ENCODE results near the gene ELK4. TPM values are rescaled to one million over a fixed set of nuclear protein-coding genes. Genes with fewer than 3 reads are reported as not detected.

Gene ELK4
- total RNA-seq, 6 experiments from 2014 or later: 15.1 to 39.2 (median 26.9) TPM

DNA sequence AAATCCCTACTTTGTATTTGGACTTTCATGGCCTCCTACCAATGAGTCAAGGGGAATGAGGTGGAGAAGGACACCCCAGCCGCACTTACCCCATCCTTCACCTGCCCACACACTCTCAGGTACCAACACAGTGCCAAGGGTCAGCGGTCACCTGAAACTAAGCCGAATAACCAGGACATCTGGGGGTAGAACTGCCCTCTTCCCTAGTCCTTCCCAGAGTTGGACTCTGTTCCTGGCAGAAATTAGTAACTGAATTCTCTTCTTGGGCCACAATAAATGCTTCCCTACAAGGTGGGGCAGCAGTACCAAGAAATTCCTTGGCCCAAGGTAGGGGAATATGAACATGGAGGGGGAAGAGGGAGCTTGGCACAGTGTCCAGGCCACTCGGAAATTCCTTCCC lies 41.2 kb upstream of the ELK4 start:
- intact Hi-C loops (cut with DNase I): loop anchor here in 1 of 2 donors (5.0 kb wide), 1 partner anchor 34 kb away; no protein-coding TSS in a partner anchor
- WGBS (ENCODE audit: insufficient coverage, low coverage, low lambda C conversion rate, missing lambda C conversion rate): 33% methylated on average over 3 of the region's 4 CpGs
- Histone ChIP-seq H3K36me3 (no peaks in the 10 kb centered on the region), H3K27me3 (no peaks in the 10 kb centered on the region), H3K9me3 (no peaks in the 10 kb centered on the region), H3K27ac (peak overlapping the region in 2 of 3 donors; percentile 55 to 77), H3K4me3 (no peak overlapping the region), H3K4me1 (peaks cover 0 to 94% (median 43%) of the 10 kb centered on the region in 4 donors)
- DNase-seq (peak in 2 of 3 donors; percentile 72 to 84), ATAC-seq (peak; percentile 9 to 43 (median 30))
- TF ChIP-seq POLR2A (IDR thresholded peaks at IDR 0.05): no peak
- TF ChIP-seq, protein P1, sequence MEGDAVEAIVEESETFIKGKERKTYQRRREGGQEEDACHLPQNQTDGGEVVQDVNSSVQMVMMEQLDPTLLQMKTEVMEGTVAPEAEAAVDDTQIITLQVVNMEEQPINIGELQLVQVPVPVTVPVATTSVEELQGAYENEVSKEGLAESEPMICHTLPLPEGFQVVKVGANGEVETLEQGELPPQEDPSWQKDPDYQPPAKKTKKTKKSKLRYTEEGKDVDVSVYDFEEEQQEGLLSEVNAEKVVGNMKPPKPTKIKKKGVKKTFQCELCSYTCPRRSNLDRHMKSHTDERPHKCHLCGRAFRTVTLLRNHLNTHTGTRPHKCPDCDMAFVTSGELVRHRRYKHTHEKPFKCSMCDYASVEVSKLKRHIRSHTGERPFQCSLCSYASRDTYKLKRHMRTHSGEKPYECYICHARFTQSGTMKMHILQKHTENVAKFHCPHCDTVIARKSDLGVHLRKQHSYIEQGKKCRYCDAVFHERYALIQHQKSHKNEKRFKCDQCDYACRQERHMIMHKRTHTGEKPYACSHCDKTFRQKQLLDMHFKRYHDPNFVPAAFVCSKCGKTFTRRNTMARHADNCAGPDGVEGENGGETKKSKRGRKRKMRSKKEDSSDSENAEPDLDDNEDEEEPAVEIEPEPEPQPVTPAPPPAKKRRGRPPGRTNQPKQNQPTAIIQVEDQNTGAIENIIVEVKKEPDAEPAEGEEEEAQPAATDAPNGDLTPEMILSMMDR (IDR thresholded peaks at IDR 0.05): no peak

DNA sequence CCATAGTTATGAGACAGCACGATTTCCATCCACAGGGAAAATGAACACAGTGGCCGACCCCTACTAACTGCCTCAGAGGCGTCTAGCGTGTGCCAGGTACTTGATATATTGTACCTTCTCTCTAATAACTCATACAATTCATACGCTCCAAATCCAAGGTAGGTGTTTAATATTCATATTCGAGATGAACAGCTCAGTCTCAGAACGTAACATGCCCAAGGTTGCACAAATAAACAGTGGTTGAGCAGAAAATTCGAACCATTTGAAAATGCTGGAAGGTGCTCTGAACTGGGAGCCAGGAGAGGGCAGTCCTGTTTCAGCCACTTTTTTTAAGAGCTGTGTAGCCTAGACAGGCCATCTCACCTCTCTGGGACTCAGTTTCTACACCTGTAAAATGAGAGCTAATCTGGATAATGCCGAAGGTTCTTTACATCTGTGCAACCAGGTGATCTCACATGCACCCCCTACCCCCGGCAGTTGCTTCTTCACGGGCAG lies 40.6 kb upstream of the ELK4 start:
- ATAC-seq (peak in 3 of 4 donors; percentile 18 to 41 (median 24)), DNase-seq (no peak)
- H3K4me3 ChIP-seq: no peak overlapping the region
- H3K27ac ChIP-seq: peak overlapping the region in 2 of 3 donors; percentile 32 to 77
- H3K4me1 ChIP-seq: peaks cover 0 to 91% (median 42%) of the 10 kb centered on the region in 4 donors
- no peaks in the 10 kb centered on the region for H3K36me3 ChIP-seq
- H3K9me3 ChIP-seq: no peaks in the 10 kb centered on the region
- TF ChIP-seq POLR2A (IDR thresholded peaks at IDR 0.05): no peak
- TF ChIP-seq, protein P1 (IDR thresholded peaks at IDR 0.05): peak in 3 of 4 donors; percentile 23 to 46 (median 31)
- H3K27me3 ChIP-seq: no peaks in the 10 kb centered on the region
- intact Hi-C loops (cut with DNase I): loop anchor here in 1 of 2 donors (5.0 kb wide), 1 partner anchor 35 kb away; no protein-coding TSS in a partner anchor
- WGBS (ENCODE audit: insufficient coverage, low coverage, low lambda C conversion rate, missing lambda C conversion rate): 48% methylated on average over 8 of the region's 11 CpGs

DNA sequence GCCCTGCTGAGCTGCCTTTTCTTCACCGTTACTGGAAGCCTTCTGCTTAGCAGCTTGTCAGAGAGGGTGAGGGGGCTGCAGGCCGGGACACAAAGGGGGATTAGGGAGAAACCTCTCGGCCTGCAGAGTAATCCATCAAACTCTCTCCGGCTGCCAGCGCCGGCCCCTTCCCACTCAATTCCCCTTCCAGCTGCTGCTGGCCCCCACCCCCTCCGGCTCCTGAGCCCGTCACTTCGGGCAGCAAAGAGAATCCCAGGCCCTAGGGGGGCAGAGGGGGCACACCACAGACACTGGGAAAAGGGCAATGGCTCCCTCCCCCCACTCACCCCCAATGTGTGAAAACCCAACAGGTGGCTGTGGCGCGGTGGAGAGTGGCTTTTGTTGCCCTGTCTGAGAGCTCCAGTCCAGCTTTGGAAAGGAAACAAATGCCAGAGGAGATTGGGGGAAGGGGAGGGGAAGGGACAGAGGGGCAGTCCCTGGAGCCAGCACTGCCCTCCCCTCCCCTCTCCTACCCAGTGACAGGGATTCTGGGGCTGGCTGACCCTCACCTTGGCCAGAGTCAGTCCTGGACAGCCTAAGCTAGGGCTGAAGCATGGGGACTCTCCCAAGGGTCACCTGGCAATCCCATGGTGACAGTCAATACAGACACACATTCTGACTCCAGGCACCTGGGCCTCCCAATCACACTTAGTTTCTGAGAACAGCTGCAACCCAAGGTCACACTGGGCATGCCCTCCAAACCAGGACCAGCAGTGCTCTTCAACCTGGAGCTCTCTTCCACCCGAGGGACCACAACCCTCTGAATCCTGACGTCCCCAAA lies 39.0 kb upstream of the ELK4 start:
- Histone ChIP-seq H3K4me3 (peak overlapping the region; percentile 12 to 79 (median 45)), H3K4me1 (peaks cover 0 to 84% (median 39%) of the 10 kb centered on the region in 4 donors), H3K36me3 (no peaks in the 10 kb centered on the region), H3K27ac (peak overlapping the region; percentile 33 to 77 (median 53)), H3K27me3 (no peaks in the 10 kb centered on the region), H3K9me3 (no peaks in the 10 kb centered on the region)
- TF ChIP-seq, protein P1 (IDR thresholded peaks at IDR 0.05): no peak
- no peak for TF ChIP-seq POLR2A (IDR thresholded peaks at IDR 0.05)
- WGBS (ENCODE audit: insufficient coverage, low coverage, low lambda C conversion rate, missing lambda C conversion rate): 23% methylated on average over 9 of the region's 13 CpGs
- intact Hi-C loops (cut with DNase I): loop anchor here in 1 of 2 donors (5.0 kb wide), 1 partner anchor 36 kb away; no protein-coding TSS in a partner anchor
- DNase-seq (peak; percentile 62 to 96 (median 95)), ATAC-seq (peak; percentile 67 to 88 (median 80))

DNA sequence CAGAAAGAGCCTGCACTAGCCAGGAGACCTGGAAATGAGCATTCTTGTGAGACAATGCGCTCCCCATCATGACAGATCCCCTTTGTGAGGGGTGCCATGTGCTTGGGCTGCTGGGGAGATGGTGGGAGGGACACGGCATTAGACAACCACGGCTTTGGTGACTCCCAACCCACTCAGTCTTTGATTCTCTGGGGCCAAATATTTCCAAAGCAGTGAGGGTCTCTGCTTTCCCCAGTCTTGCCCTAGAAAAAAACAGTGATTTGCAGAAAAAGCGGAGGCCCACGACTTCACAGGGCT lies 38.3 kb upstream of the ELK4 start:
- no peak for DNase-seq
- no peak for TF ChIP-seq POLR2A (IDR thresholded peaks at IDR 0.05)
- TF ChIP-seq, protein P1 (IDR thresholded peaks at IDR 0.05): no peak
- Histone ChIP-seq H3K4me1 (peaks cover 0 to 84% (median 40%) of the 10 kb centered on the region in 4 donors), H3K36me3 (no peaks in the 10 kb centered on the region), H3K27ac (peak overlapping the region; percentile 33 to 77 (median 53)), H3K9me3 (no peaks in the 10 kb centered on the region), H3K27me3 (no peaks in the 10 kb centered on the region), H3K4me3 (peak overlapping the region; percentile 12 to 79 (median 45))
- 20% methylated on average over 1 of the region's 5 CpGs for WGBS (ENCODE audit: insufficient coverage, low coverage, low lambda C conversion rate, missing lambda C conversion rate)
- no peak for ATAC-seq
- intact Hi-C loops (cut with DNase I): loop anchor here in 1 of 2 donors (5.0 kb wide), 1 partner anchor 37 kb away; no protein-coding TSS in a partner anchor
